ENCODE results near the gene FCN1. TPM values are rescaled to one million over a fixed set of nuclear protein-coding genes. Genes with fewer than 3 reads are reported as not detected.
A peak's percentile ranks its signal among the peaks of the same experiment; 100 is the strongest.

FCN1 gene
- polyA plus RNA-seq, 3 donors, result 2,884 to 7,680 (median 6,268) TPM

DNA sequence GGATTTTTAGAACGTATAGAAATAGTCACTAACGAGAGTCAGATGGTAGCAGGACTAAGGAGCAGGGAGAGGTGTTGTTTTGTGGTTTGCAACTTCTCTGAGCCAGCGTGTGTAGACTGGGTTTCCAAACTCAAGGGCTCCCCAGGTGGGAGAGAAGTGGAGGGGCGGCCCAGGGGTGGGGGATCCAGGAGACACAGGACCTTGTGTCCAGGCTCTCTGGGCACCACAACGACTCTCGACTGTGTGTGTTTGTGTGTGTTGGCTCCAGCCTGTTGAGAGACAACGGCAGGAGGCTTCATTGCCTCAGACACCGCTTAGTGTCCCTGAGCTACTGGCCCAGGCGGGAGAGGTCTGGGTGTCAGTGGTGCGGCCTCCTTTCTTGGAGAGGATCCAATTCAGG is 934 bp upstream of the FCN1 start:
- H3K9ac ChIP-seq (ENCODE audit: insufficient read depth, low read length, poor library complexity, severe bottlenecking), result no peak overlapping the region
- Mint-ChIP-seq H3K27ac (peak overlapping the region; percentile 91 to 98 (median 97)), H3K36me3 (peaks cover 43 to 49% of the 10 kb centered on the region in 2 donors), H3K4me1 (peaks cover 76% of the 10 kb centered on the region), H3K27me3 (ENCODE audit: low read depth in 3 of 3) (peaks cover 0 to 5% (median 0%) of the 10 kb centered on the region in 3 donors), H3K9me3 (peaks cover 5 to 25% (median 10%) of the 10 kb centered on the region in 7 donors), H3K4me3 (peak overlapping the region; percentile 98 to 99)
- peak overlapping the region; percentile 99 for H3K4me2 ChIP-seq (replicated peaks; ENCODE audit: extremely low read depth, low read length, poor library complexity, severe bottlenecking)
- no peak overlapping the region for H2AFZ ChIP-seq (ENCODE audit: insufficient read depth, low read depth, low read length, poor library complexity, severe bottlenecking)
- H3K4me3 ChIP-seq (replicated peaks in 1 of 3; ENCODE audit: low read depth in 2 of 3, low read length in 3 of 3), result peak overlapping the region in 1 of 3 experiments; percentile 97
- H3K27me3 ChIP-seq (ENCODE audit: control insufficient read depth in 2 of 2, insufficient read depth in 2 of 2, low read length in 2 of 2), result no peaks in the 10 kb centered on the region
- intact Hi-C loops (cut with micrococcal nuclease), result no loop called here
- H3K9me3 ChIP-seq (replicated peaks in 1 of 2; ENCODE audit: control insufficient read depth in 1 of 2, insufficient read depth in 1 of 2, low read length in 2 of 2), result peaks cover 1 to 16% of the 10 kb centered on the region in 2 donors
- H3K27ac ChIP-seq (ENCODE audit: low read depth in 1 of 2, low read length in 2 of 2), result peak overlapping the region; percentile 83 to 91
- peaks cover 85 to 92% of the 10 kb centered on the region in 2 donors for H3K4me1 ChIP-seq (ENCODE audit: control insufficient read depth in 1 of 2, insufficient read depth in 2 of 2, low read length in 2 of 2)
- peak in 1 of 3 donors; percentile 4 for DNase-seq
- H3K79me2 ChIP-seq (ENCODE audit: insufficient read depth, low read length), result peaks cover 69% of the 10 kb centered on the region
- 79% methylated on average over 6 of the region's 10 CpGs for WGBS (ENCODE audit: insufficient coverage)
- TF ChIP-seq, protein P1, sequence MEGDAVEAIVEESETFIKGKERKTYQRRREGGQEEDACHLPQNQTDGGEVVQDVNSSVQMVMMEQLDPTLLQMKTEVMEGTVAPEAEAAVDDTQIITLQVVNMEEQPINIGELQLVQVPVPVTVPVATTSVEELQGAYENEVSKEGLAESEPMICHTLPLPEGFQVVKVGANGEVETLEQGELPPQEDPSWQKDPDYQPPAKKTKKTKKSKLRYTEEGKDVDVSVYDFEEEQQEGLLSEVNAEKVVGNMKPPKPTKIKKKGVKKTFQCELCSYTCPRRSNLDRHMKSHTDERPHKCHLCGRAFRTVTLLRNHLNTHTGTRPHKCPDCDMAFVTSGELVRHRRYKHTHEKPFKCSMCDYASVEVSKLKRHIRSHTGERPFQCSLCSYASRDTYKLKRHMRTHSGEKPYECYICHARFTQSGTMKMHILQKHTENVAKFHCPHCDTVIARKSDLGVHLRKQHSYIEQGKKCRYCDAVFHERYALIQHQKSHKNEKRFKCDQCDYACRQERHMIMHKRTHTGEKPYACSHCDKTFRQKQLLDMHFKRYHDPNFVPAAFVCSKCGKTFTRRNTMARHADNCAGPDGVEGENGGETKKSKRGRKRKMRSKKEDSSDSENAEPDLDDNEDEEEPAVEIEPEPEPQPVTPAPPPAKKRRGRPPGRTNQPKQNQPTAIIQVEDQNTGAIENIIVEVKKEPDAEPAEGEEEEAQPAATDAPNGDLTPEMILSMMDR (IDR thresholded peaks at IDR 0.05), result no peak
- peaks cover 21% of the 10 kb centered on the region for H4K20me1 ChIP-seq (ENCODE audit: insufficient read depth, low read length)
- H3K36me3 ChIP-seq (replicated peaks in 1 of 2; ENCODE audit: control insufficient read depth in 1 of 2, insufficient read depth in 2 of 2, low read length in 2 of 2), result peaks cover 29 to 32% of the 10 kb centered on the region in 2 donors

DNA sequence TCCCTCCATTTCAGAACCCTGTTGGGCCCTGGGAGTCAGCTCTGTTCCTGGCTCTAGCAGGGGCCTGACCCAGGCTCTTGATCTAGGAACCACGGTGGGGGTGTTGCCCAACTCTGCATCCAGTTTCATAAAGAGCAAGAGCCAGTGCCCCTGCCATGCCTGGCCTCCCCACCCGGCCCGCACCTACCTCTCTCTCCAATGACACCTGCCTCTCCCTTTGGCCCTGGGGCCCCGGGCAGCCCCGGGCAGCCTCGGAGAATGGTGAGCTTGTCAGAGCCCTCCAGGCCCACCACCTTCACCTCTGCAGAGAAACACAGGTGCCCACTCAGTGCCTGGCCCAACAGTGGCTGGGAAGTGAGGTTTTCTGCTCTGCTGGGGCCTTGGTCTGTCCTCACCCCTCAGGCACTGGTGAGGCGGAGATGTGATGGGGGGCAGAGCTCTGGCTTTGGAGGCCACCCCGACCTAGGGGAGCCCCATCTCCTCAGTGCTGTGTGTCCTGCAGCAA is 1.5 kb downstream of the FCN1 start:
- Mint-ChIP-seq H3K27ac (peak overlapping the region; percentile 91 to 98 (median 97)), H3K9me3 (peaks cover 19 to 42% (median 28%) of the 10 kb centered on the region in 7 donors), H3K4me1 (peaks cover 68% of the 10 kb centered on the region), H3K4me3 (peak overlapping the region; percentile 98 to 99), H3K36me3 (peaks cover 63 to 73% of the 10 kb centered on the region in 2 donors), H3K27me3 (ENCODE audit: low read depth in 3 of 3) (peaks cover 0 to 5% (median 0%) of the 10 kb centered on the region in 3 donors)
- DNase-seq, result peak in 2 of 3 donors; percentile 16 to 26
- H3K4me1 ChIP-seq (ENCODE audit: control insufficient read depth in 1 of 2, insufficient read depth in 2 of 2, low read length in 2 of 2), result peaks cover 81 to 88% of the 10 kb centered on the region in 2 donors
- peak overlapping the region; percentile 81 for H3K9ac ChIP-seq (ENCODE audit: insufficient read depth, low read length, poor library complexity, severe bottlenecking)
- WGBS (ENCODE audit: insufficient coverage), result 65% methylated on average over 4 of the region's 8 CpGs
- H3K9me3 ChIP-seq (replicated peaks in 1 of 2; ENCODE audit: control insufficient read depth in 1 of 2, insufficient read depth in 1 of 2, low read length in 2 of 2), result peaks cover 21 to 41% of the 10 kb centered on the region in 2 donors
- no peak overlapping the region for H2AFZ ChIP-seq (ENCODE audit: insufficient read depth, low read depth, low read length, poor library complexity, severe bottlenecking)
- H3K27ac ChIP-seq (ENCODE audit: low read depth in 1 of 2, low read length in 2 of 2), result peak overlapping the region; percentile 83 to 91
- intact Hi-C loops (cut with micrococcal nuclease), result no loop called here
- peak overlapping the region; percentile 99 for H3K4me2 ChIP-seq (replicated peaks; ENCODE audit: extremely low read depth, low read length, poor library complexity, severe bottlenecking)
- no peaks in the 10 kb centered on the region for H3K27me3 ChIP-seq (ENCODE audit: control insufficient read depth in 2 of 2, insufficient read depth in 2 of 2, low read length in 2 of 2)
- H3K4me3 ChIP-seq (replicated peaks in 1 of 3; ENCODE audit: low read depth in 2 of 3, low read length in 3 of 3), result peak overlapping the region; percentile 67 to 97 (median 96)
- TF ChIP-seq, protein P1 (IDR thresholded peaks at IDR 0.05), result no peak
- peaks cover 43% of the 10 kb centered on the region for H4K20me1 ChIP-seq (ENCODE audit: insufficient read depth, low read length)
- peaks cover 52 to 57% of the 10 kb centered on the region in 2 donors for H3K36me3 ChIP-seq (replicated peaks in 1 of 2; ENCODE audit: control insufficient read depth in 1 of 2, insufficient read depth in 2 of 2, low read length in 2 of 2)
- peaks cover 68% of the 10 kb centered on the region for H3K79me2 ChIP-seq (ENCODE audit: insufficient read depth, low read length)

Data from CD14-positive monocyte (primary cell).